Measurements from ENCODE around the gene KIT. TPM values are rescaled to one million over a fixed set of nuclear protein-coding genes. Genes with fewer than 3 reads are reported as not detected.

The KIT gene
- total and polyA plus RNA-seq, 2 experiments from 2014 or later, result 2.7 to 4.1 TPM

GRCh38 chr4:54658252-54659093 lies 716 bp downstream of the KIT start:
- peak; percentile 70 for DNase-seq (ENCODE audit: low spot score)
- Histone ChIP-seq H3K4me2 (peak overlapping the region; percentile 100), H2AFZ (peak overlapping the region; percentile 68), H4K20me1 (ENCODE audit: insufficient read depth, poor library complexity, severe bottlenecking) (no peaks in the 10 kb centered on the region), H3K36me3 (replicated peaks; ENCODE audit: insufficient read depth, low read depth) (no peaks in the 10 kb centered on the region), H3K9me2 (replicated peaks; ENCODE audit: insufficient read depth) (no peaks in the 10 kb centered on the region), H3K79me2 (peaks cover 3% of the 10 kb centered on the region), H3K27ac (no peak overlapping the region), H3K9me3 (ENCODE audit: low read depth) (no peaks in the 10 kb centered on the region), H3K4me3 (peak overlapping the region; percentile 55), H3K27me3 (peaks cover 46% of the 10 kb centered on the region), H3K4me1 (ENCODE audit: insufficient read depth) (peaks cover 15% of the 10 kb centered on the region)
- TF ChIP-seq EZH2 (IDR thresholded peaks at IDR 0.05; ENCODE audit: borderline replicate concordance), result no peak
- TF ChIP-seq, protein P1, sequence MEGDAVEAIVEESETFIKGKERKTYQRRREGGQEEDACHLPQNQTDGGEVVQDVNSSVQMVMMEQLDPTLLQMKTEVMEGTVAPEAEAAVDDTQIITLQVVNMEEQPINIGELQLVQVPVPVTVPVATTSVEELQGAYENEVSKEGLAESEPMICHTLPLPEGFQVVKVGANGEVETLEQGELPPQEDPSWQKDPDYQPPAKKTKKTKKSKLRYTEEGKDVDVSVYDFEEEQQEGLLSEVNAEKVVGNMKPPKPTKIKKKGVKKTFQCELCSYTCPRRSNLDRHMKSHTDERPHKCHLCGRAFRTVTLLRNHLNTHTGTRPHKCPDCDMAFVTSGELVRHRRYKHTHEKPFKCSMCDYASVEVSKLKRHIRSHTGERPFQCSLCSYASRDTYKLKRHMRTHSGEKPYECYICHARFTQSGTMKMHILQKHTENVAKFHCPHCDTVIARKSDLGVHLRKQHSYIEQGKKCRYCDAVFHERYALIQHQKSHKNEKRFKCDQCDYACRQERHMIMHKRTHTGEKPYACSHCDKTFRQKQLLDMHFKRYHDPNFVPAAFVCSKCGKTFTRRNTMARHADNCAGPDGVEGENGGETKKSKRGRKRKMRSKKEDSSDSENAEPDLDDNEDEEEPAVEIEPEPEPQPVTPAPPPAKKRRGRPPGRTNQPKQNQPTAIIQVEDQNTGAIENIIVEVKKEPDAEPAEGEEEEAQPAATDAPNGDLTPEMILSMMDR (IDR thresholded peaks at IDR 0.05; ENCODE audit: poor library complexity), result peak; percentile 41
- WGBS (ENCODE audit: low lambda C conversion rate, missing lambda C conversion rate), result under 1% methylated on average over 52 of the region's 81 CpGs

- DNase-seq (ENCODE audit: low spot score), result peak; percentile 20
- no peaks in the 10 kb centered on the region for H3K9me2 ChIP-seq (replicated peaks; ENCODE audit: insufficient read depth)
- H2AFZ ChIP-seq, result peak overlapping the region; percentile 68
Measured at GRCh38 chr4:54659313-54659712, 1.6 kb downstream of the KIT start.

GRCh38 chr4:54659749-54660535 lies 2.2 kb downstream of the KIT start:
- Histone ChIP-seq H3K4me2 (peak overlapping the region; percentile 100), H3K27ac (no peak overlapping the region), H3K9me3 (ENCODE audit: low read depth) (no peaks in the 10 kb centered on the region), H3K36me3 (replicated peaks; ENCODE audit: insufficient read depth, low read depth) (no peaks in the 10 kb centered on the region), H3K4me3 (peak overlapping the region; percentile 55), H3K27me3 (peaks cover 45% of the 10 kb centered on the region), H3K79me2 (peaks cover 3% of the 10 kb centered on the region), H3K9me2 (replicated peaks; ENCODE audit: insufficient read depth) (no peaks in the 10 kb centered on the region), H3K4me1 (ENCODE audit: insufficient read depth) (peaks cover 15% of the 10 kb centered on the region), H2AFZ (peak overlapping the region; percentile 68), H4K20me1 (ENCODE audit: insufficient read depth, poor library complexity, severe bottlenecking) (no peaks in the 10 kb centered on the region)
- 43% methylated on average over 9 of the region's 9 CpGs for WGBS (ENCODE audit: low lambda C conversion rate, missing lambda C conversion rate)
- TF ChIP-seq, protein P1 (IDR thresholded peaks at IDR 0.05; ENCODE audit: poor library complexity), result no peak
- TF ChIP-seq EZH2 (IDR thresholded peaks at IDR 0.05; ENCODE audit: borderline replicate concordance) (no peak), EZH2phosphoT487 (IDR thresholded peaks at IDR 0.05; ENCODE audit: low read depth, severe bottlenecking, unreplicated experiment) (no peak)
- DNase-seq (ENCODE audit: low spot score), result no peak

More at GRCh38 chr4:54659313-54659712, 1.6 kb downstream of the KIT start:
- Histone ChIP-seq H3K27me3 (peaks cover 46% of the 10 kb centered on the region), H3K27ac (no peak overlapping the region), H4K20me1 (ENCODE audit: insufficient read depth, poor library complexity, severe bottlenecking) (no peaks in the 10 kb centered on the region), H3K4me3 (peak overlapping the region; percentile 55), H3K4me1 (ENCODE audit: insufficient read depth) (peaks cover 15% of the 10 kb centered on the region), H3K36me3 (replicated peaks; ENCODE audit: insufficient read depth, low read depth) (no peaks in the 10 kb centered on the region), H3K9me3 (ENCODE audit: low read depth) (no peaks in the 10 kb centered on the region), H3K4me2 (peak overlapping the region; percentile 100), H3K79me2 (peaks cover 3% of the 10 kb centered on the region)
- WGBS (ENCODE audit: low lambda C conversion rate, missing lambda C conversion rate), result 1% methylated on average over 14 of the region's 14 CpGs
- TF ChIP-seq EZH2phosphoT487 (IDR thresholded peaks at IDR 0.05; ENCODE audit: low read depth, severe bottlenecking, unreplicated experiment), result no peak
- TF ChIP-seq, protein P1 (IDR thresholded peaks at IDR 0.05; ENCODE audit: poor library complexity), result no peak
- TF ChIP-seq EZH2 (IDR thresholded peaks at IDR 0.05; ENCODE audit: borderline replicate concordance), result no peak
